NCI-H187 (cell line): ENCODE data around the gene B3GNT7.
"Not testable (repeated sequence)": the region's sequence is repeated elsewhere in the genome, so short reads cannot be mapped to it uniquely, and the experiment has no call there.

Experiments used
- DNase-seq, 2 experiments: peaks; one replicate each; lab custom pipeline; 2025; lab: John Stamatoyannopoulos, UW

B3GNT7 gene

GRCh38 chr2:231425811-231426703 lies 30.5 kb downstream of the B3GNT7 start:
- DNase-seq: no peak

GRCh38 chr2:231427116-231427515 lies 31.6 kb downstream of the B3GNT7 start:
- DNase-seq: no peak

GRCh38 chr2:231429152-231429551 lies 33.6 kb downstream of the B3GNT7 start:
- no peak for DNase-seq

- DNase-seq: no peak
Measured at GRCh38 chr2:231429901-231430300, 34.4 kb downstream of the B3GNT7 start.

- DNase-seq: not testable (repeated sequence)
Measured at GRCh38 chr2:231430437-231430836, 34.9 kb downstream of the B3GNT7 start.

- no peak for DNase-seq
Measured at GRCh38 chr2:231431606-231432005, 36.1 kb downstream of the B3GNT7 start.

- no peak for DNase-seq
Measured at GRCh38 chr2:231433990-231434389, 38.5 kb downstream of the B3GNT7 start.

- DNase-seq: no peak
Measured at GRCh38 chr2:231436957-231437356, 41.4 kb downstream of the B3GNT7 start.

GRCh38 chr2:231449503-231450054 lies 54.1 kb downstream of the B3GNT7 start:
- no peak for DNase-seq

- no peak for DNase-seq
Measured at GRCh38 chr2:231450548-231450989, 55.1 kb downstream of the B3GNT7 start.
